Sigmoid colon (tissue), 4 donors: ENCODE measurements around the gene STK16.

ENCODE experiments used
- EP300 ChIP-seq, 4 donors: sonication (generic); formaldehyde crosslinking; IDR thresholded peaks; one replicate each; pipeline ENCODE4 v1.6.1; 2017; ENCODE audit warnings: antibody characterized with exemption in 4 of 4
- POLR2A ChIP-seq, 2 donors: fragments of 450-650 bp; IDR thresholded peaks; one replicate each; pipeline ENCODE4 v1.6.1; 2016; ENCODE audit warnings: antibody characterized with exemption in 2 of 2, mild to moderate bottlenecking in 2 of 2, moderate library complexity in 2 of 2
- TF ChIP-seq, protein P1 (sequence below), 4 experiments: fragments of 450-650 bp in 3 of 4; fragments of 200-600 bp in 1 of 4; IDR thresholded peaks; one replicate each; pipeline ENCODE4 v1.5.1; 2016 to 2019; ENCODE audit warnings: antibody characterized with exemption in 4 of 4, mild to moderate bottlenecking in 3 of 4, moderate library complexity in 2 of 4

GRCh38 chr2:219277703-219278654, 32.7 kb downstream of the STK16 start:
- TF ChIP-seq, protein P1, sequence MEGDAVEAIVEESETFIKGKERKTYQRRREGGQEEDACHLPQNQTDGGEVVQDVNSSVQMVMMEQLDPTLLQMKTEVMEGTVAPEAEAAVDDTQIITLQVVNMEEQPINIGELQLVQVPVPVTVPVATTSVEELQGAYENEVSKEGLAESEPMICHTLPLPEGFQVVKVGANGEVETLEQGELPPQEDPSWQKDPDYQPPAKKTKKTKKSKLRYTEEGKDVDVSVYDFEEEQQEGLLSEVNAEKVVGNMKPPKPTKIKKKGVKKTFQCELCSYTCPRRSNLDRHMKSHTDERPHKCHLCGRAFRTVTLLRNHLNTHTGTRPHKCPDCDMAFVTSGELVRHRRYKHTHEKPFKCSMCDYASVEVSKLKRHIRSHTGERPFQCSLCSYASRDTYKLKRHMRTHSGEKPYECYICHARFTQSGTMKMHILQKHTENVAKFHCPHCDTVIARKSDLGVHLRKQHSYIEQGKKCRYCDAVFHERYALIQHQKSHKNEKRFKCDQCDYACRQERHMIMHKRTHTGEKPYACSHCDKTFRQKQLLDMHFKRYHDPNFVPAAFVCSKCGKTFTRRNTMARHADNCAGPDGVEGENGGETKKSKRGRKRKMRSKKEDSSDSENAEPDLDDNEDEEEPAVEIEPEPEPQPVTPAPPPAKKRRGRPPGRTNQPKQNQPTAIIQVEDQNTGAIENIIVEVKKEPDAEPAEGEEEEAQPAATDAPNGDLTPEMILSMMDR (IDR thresholded peaks at IDR 0.05), result peak; percentile 90 to 99 (median 96)
- TF ChIP-seq POLR2A (IDR thresholded peaks at IDR 0.05) (no peak), EP300 (IDR thresholded peaks at IDR 0.05) (no peak)
